Superior temporal gyrus (tissue), 1 donor: ENCODE data around the gene LDHD.

ENCODE experiments used
- DNase-seq: peaks from one replicate; pipeline ENCODE4 v3.0.0-alpha.2; 2016; ENCODE audit errors: extremely low spot score

LDHD gene

GRCh38 chr16:75081179-75081859, 35.3 kb downstream of the LDHD start:
- DNase-seq, result no peak

- no peak for DNase-seq
These were observed 36.2 kb downstream of the LDHD start for GRCh38 chr16:75080205-75081029.

- DNase-seq, result no peak
These were observed 37.1 kb downstream of the LDHD start for GRCh38 chr16:75079346-75079926.

- no peak for DNase-seq
These were observed 37.7 kb downstream of the LDHD start for GRCh38 chr16:75078886-75079285.

- DNase-seq, result no peak
These were observed 40.8 kb downstream of the LDHD start for GRCh38 chr16:75075688-75076268.

GRCh38 chr16:75074920-75075687, 41.5 kb downstream of the LDHD start:
- peak; percentile 47 for DNase-seq

- DNase-seq, result no peak
These were observed 42.2 kb downstream of the LDHD start for GRCh38 chr16:75074304-75074793.

- no peak for DNase-seq
These were observed 42.9 kb downstream of the LDHD start for GRCh38 chr16:75073545-75074303.

GRCh38 chr16:75072239-75072947, 44.2 kb downstream of the LDHD start:
- DNase-seq, result no peak

GRCh38 chr16:75071621-75072020, 45.0 kb downstream of the LDHD start:
- no peak for DNase-seq

- peak; percentile 70 for DNase-seq
These were observed 46.4 kb downstream of the LDHD start for GRCh38 chr16:75070012-75070841.

- no peak for DNase-seq
These were observed 48.2 kb downstream of the LDHD start for GRCh38 chr16:75068085-75069031.

- no peak for DNase-seq
These were observed 49.6 kb downstream of the LDHD start for GRCh38 chr16:75066861-75067447.

- DNase-seq, result no peak
These were observed 50.9 kb downstream of the LDHD start for GRCh38 chr16:75065521-75066149.

- no peak for DNase-seq
These were observed 51.5 kb downstream of the LDHD start for GRCh38 chr16:75065149-75065505.

GRCh38 chr16:75064403-75065148, 52.0 kb downstream of the LDHD start:
- no peak for DNase-seq
